ENCODE results near the gene CALCOCO2. TPM values are rescaled to one million over a fixed set of nuclear protein-coding genes. Genes with fewer than 3 reads are reported as not detected.
A peak's percentile ranks its signal among the peaks of the same experiment; 100 is the strongest.

CALCOCO2 gene
- total and polyA plus RNA-seq, 10 of the 15 experiments (the other 5 are each of a cell fraction or from before 2014, with no cell fraction given): 20.2 to 138 (median 53.1) TPM

DNA sequence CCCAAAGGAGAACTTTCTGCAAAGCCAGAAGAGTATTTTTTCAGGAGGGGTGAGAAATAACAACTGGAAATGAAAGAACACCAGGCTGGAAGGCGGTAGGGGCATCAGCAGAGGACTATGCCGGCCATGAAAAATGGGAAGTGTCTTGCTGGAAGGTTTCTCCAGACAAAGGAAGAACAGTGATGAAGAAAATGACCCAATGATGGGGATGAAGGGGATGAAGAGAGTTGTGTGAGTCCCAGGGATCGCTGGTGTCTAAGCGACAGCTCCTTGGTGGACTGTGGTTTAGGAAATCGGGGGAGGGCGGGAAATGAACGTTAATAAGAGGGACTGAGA is 14.4 kb upstream of the CALCOCO2 start:
- peak overlapping the region; percentile 99 for H3K4me2 ChIP-seq (ENCODE audit: control insufficient read depth, insufficient read depth)
- RAD21 ChIA-PET (ENCODE audit: unreplicated experiment): interaction anchor here (0.7 to 18.8 kb wide), 5 partner anchors 19 to 137 kb away, joined by 3 to 376 read pairs (median 4); partner anchors contain the start of gene ATP5MC1
- H3K9me3 ChIP-seq (replicated peaks; ENCODE audit: control insufficient read depth, insufficient read depth, low read length): no peaks in the 10 kb centered on the region
- H3K27ac ChIP-seq (ENCODE audit: control insufficient read depth, insufficient read depth): no peak overlapping the region
- no peaks in the 10 kb centered on the region for H3K36me3 ChIP-seq (ENCODE audit: control insufficient read depth in 2 of 2, insufficient read depth in 2 of 2, low read length in 1 of 2)
- ATAC-seq (no peak), FAIRE-seq (no peak), DNase-seq (ENCODE audit: low read depth, low spot score) (no peak)
- peak overlapping the region; percentile 55; the same call in 1 of the 2 replicates for H2AFZ ChIP-seq (ENCODE audit: control insufficient read depth, low read depth, low read length)
- H3K27me3 ChIP-seq (replicated peaks in 1 of 2; ENCODE audit: control insufficient read depth in 2 of 2, insufficient read depth in 2 of 2, low read length in 1 of 2): peaks cover 0 to 6% of the 10 kb centered on the region in 2 experiments; a peak in 1 of 4 replicates
- WGBS (ENCODE audit: insufficient coverage, insufficient replicate concordance, low lambda C conversion rate, missing lambda C conversion rate): 8% methylated on average over 7 of the region's 7 CpGs
- H3K79me2 ChIP-seq (ENCODE audit: control insufficient read depth, insufficient read depth, low read length): no peaks in the 10 kb centered on the region
- CTCF ChIA-PET: interaction anchor here (0.7 to 15.2 kb wide), 16 partner anchors 8 to 592 kb away, joined by 3 to 490 read pairs (median 5); partner anchors contain the start of gene CALCOCO2
- TF ChIP-seq SMARCA5 (IDR thresholded peaks at IDR 0.05): no peak
- no TSS peak for BruUV-seq (replicated peaks)
- no peak overlapping the region for H3K9ac ChIP-seq (ENCODE audit: control insufficient read depth, insufficient read depth, low read length)
- peak overlapping the region; percentile 58; the same call in 1 of the 2 replicates for H3K4me3 ChIP-seq
- SMC1A ChIA-PET (ENCODE audit: uncharacterized antibody, unreplicated experiment): interaction anchor here (0.6 to 17.5 kb wide), 16 partner anchors 13 to 217 kb away, joined by 3 to 281 read pairs (median 4); no protein-coding TSS in a partner anchor
- H3K4me1 ChIP-seq (ENCODE audit: control insufficient read depth, insufficient read depth, low read length): peaks cover 12% of the 10 kb centered on the region
- POLR2A ChIA-PET: interaction anchor here (0.6 kb wide), 1 partner anchor 70 kb away, joined by 4 read pairs; no protein-coding TSS in a partner anchor
- in situ Hi-C loops (cut with MboI): no loop called here
- H4K20me1 ChIP-seq (ENCODE audit: control insufficient read depth, insufficient read depth): no peaks in the 10 kb centered on the region
- intact Hi-C loops (cut with micrococcal nuclease; ENCODE audit: unreplicated experiment): no loop called here

DNA sequence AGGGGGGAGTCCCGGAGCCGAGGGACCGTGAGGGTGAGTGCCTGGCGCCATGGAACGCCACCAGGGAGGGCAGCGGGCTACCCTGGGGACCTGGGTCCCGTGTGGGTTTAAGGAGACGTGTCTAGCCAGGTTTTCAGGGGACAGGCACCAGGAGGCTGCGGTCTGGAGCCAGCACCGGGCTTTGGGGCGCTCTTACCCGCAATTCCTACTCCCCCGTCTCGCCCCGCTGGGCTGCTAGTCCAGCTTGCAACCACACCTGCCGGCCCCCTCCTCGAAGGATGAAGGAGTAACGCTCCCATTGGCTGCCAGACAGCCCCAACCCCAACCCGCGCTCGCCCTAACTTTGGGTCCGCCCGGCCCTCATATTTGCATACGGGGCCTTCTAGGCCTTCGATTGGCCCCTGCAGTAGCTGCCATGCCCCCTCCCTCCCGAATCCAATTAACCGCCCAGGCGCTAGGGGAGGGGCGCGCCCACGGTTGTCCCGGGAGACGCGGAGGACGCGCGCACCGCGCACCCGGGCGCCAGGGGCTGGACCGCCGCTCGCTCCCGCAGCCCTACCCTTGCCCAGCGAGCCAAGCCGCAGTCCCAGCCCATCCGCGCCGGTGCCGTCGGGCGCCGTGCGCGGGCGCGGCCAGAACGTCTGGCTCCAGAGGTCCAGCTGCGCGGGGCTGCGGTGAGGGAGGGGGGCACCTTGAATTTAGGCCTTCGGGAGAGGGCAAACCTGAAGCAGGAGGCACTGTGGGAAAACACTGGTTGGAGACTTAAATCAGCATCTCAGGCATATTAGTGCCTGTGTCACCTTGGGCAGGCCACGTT is 13.9 kb upstream of the CALCOCO2 start, which contains the start of gene TTLL6:
TSS of gene TTLL6 (minus strand) at position 456 of the 817 bp plus-strand sequence. CDS start at position 299, 157 bp downstream.
- FAIRE-seq: no peak
- H3K36me3 ChIP-seq (ENCODE audit: control insufficient read depth in 2 of 2, insufficient read depth in 2 of 2, low read length in 1 of 2): no peaks in the 10 kb centered on the region
- TF ChIP-seq, protein P1, sequence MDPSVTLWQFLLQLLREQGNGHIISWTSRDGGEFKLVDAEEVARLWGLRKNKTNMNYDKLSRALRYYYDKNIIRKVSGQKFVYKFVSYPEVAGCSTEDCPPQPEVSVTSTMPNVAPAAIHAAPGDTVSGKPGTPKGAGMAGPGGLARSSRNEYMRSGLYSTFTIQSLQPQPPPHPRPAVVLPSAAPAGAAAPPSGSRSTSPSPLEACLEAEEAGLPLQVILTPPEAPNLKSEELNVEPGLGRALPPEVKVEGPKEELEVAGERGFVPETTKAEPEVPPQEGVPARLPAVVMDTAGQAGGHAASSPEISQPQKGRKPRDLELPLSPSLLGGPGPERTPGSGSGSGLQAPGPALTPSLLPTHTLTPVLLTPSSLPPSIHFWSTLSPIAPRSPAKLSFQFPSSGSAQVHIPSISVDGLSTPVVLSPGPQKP (IDR thresholded peaks at IDR 0.05; ENCODE audit: low read depth, low read length): no peak
- no peak for TF ChIP-seq SMC3 (IDR thresholded peaks at IDR 0.05; ENCODE audit: borderline replicate concordance, low read length)
- TF ChIP-seq LARP7 (IDR thresholded peaks at IDR 0.05): 0 out of 2 replicates have a peak, but pooled peaks have one; percentile 44
- no peak for TF ChIP-seq ASH2L (IDR thresholded peaks at IDR 0.05; ENCODE audit: borderline replicate concordance, low read depth)
- 0 out of 2 replicates have a peak, but pooled peaks have one; percentile 30 for TF ChIP-seq GATAD2B (conservative IDR thresholded peaks at IDR 0.05; ENCODE audit: low read depth)
- TF ChIP-seq CHD4 (IDR thresholded peaks at IDR 0.05): no peak
- no peak for TF ChIP-seq CBFB (IDR thresholded peaks at IDR 0.05; ENCODE audit: low read depth)
- TF ChIP-seq POU2F2 (IDR thresholded peaks at IDR 0.05; ENCODE audit: borderline replicate concordance, low read depth, low read length): peak; percentile 87; the same call in 2 of the 3 replicates
- peak; percentile 26; the same call in 1 of the 2 replicates for TF ChIP-seq NFYB (IDR thresholded peaks at IDR 0.05; ENCODE audit: insufficient read depth, low read depth, low read length)
- no peak for TF ChIP-seq ZNF217 (IDR thresholded peaks at IDR 0.05)
- H3K4me2 ChIP-seq (ENCODE audit: control insufficient read depth, insufficient read depth): peak within 1 kb of the TSS; percentile 99
- WGBS (ENCODE audit: insufficient coverage, insufficient replicate concordance, low lambda C conversion rate, missing lambda C conversion rate): 7% methylated on average over 54 of the region's 64 CpGs
- CTCF ChIA-PET: interaction anchor here (0.8 to 15.2 kb wide), 10 partner anchors 12 to 219 kb away, joined by 3 to 490 read pairs (median 8); partner anchors contain the start of gene CALCOCO2
- peaks cover 0 to 6% of the 10 kb centered on the region in 2 experiments; a peak in 1 of 4 replicates for H3K27me3 ChIP-seq (replicated peaks in 1 of 2; ENCODE audit: control insufficient read depth in 2 of 2, insufficient read depth in 2 of 2, low read length in 1 of 2)
- no peak within 1 kb of the TSS for H3K27ac ChIP-seq (ENCODE audit: control insufficient read depth, insufficient read depth)
- BruUV-seq (replicated peaks): no TSS peak
- ATAC-seq: peak; percentile 97
- intact Hi-C loops (cut with micrococcal nuclease; ENCODE audit: unreplicated experiment) (no loop called here), in situ Hi-C loops (cut with MboI) (no loop called here)
- SMC1A ChIA-PET (ENCODE audit: uncharacterized antibody, unreplicated experiment): interaction anchor here (1.2 to 17.5 kb wide), 8 partner anchors 13 to 93 kb away, joined by 4 to 281 read pairs (median 6); no protein-coding TSS in a partner anchor
- peaks cover 12% of the 10 kb centered on the region for H3K4me1 ChIP-seq (ENCODE audit: control insufficient read depth, insufficient read depth, low read length)
- H3K79me2 ChIP-seq (ENCODE audit: control insufficient read depth, insufficient read depth, low read length): no peaks in the 10 kb centered on the region
- H3K4me3 ChIP-seq: peak within 1 kb of the TSS; percentile 58
- DNase-seq (ENCODE audit: low read depth, low spot score): no peak
- no peaks in the 10 kb centered on the region for H4K20me1 ChIP-seq (ENCODE audit: control insufficient read depth, insufficient read depth)
- no peaks in the 10 kb centered on the region for H3K9me3 ChIP-seq (replicated peaks; ENCODE audit: control insufficient read depth, insufficient read depth, low read length)
- H2AFZ ChIP-seq (ENCODE audit: control insufficient read depth, low read depth, low read length): peak within 1 kb of the TSS; percentile 67
- H3K9ac ChIP-seq (ENCODE audit: control insufficient read depth, insufficient read depth, low read length): no peak within 1 kb of the TSS
- RAD21 ChIA-PET (ENCODE audit: unreplicated experiment): interaction anchor here (0.7 to 18.8 kb wide), 5 partner anchors 18 to 138 kb away, joined by 3 to 376 read pairs (median 4); partner anchors contain the start of gene ATP5MC1
- POLR2A ChIA-PET: no interaction called here
